GM12878 (cell line): ENCODE data around the gene GPBAR1. TPM values are rescaled to one million over a fixed set of nuclear protein-coding genes. Genes with fewer than 3 reads are reported as not detected.

Source experiments
- ATAC-seq: fragments of 200-7000 bp; cut with Tn5 transposase; 3 replicates; pipeline ENCODE4 v1.9.1; 2020; ENCODE audit warnings: mild to moderate bottlenecking, moderate library complexity
- BruUV-seq: library from RNA; stranded (reverse); fragments of 400-500 nt; replicated peaks from 2 replicates; lab custom pipeline; 2021; lab: Mats Ljungman, UMichigan
- CTCF ChIA-PET: fragments of 300-600 bp; sonication (Branson Sonifier 250); formaldehyde crosslinking; extraction: SDS; loops from one replicate; lab custom pipeline; 2021; ENCODE audit warnings: inconsistent platforms; lab: Yijun Ruan, JAX
- POLR2A ChIA-PET: fragments of 350-600 bp; formaldehyde crosslinking; extraction: SDS; loops from one replicate; lab custom pipeline; 2021; ENCODE audit warnings: inconsistent platforms; lab: Charles Lee
- RAD21 ChIA-PET: fragments of 300-600 bp; sonication (Branson Sonifier 250); formaldehyde crosslinking; loops from one replicate; lab custom pipeline; 2023; ENCODE audit warnings: antibody characterized with exemption; ENCODE audit not compliant: unreplicated experiment; lab: Charles Lee
- SMC1A ChIA-PET: fragments of 300-600 bp; sonication (Branson Sonifier 250); formaldehyde crosslinking; loops from one replicate; lab custom pipeline; 2023; ENCODE audit not compliant: unreplicated experiment, uncharacterized antibody; lab: Charles Lee
- DNase-seq: peaks from one replicate; pipeline ENCODE4 v3.0.0-alpha.2; 2011; ENCODE audit warnings: low read depth, low spot score
- FAIRE-seq: peaks from 3 replicates; lab custom pipeline; 2011; peaks lifted over from hg19 to GRCh38; lab: Jason Lieb, UNC
- H2AFZ ChIP-seq: 2 replicates; pipeline ENCODE4 v1.6.0; 2011; ENCODE audit warnings: low read depth, low read length, control low read depth; ENCODE audit not compliant: control insufficient read depth
- H3K27ac ChIP-seq: 2 replicates; pipeline ENCODE4 v1.5.1; 2011; ENCODE audit warnings: control low read depth; ENCODE audit not compliant: control insufficient read depth, insufficient read depth
- H3K27me3 ChIP-seq, 2 experiments: replicated peaks in 1 of 2; 2 replicates each; pipeline versions ENCODE4 v1.6.0 to v1.6.1; 2011; ENCODE audit warnings: low read length in 1 of 2; ENCODE audit not compliant: control insufficient read depth in 2 of 2, insufficient read depth in 2 of 2
- H3K36me3 ChIP-seq, 2 experiments: 2 replicates each; pipeline ENCODE4 v1.5.1; 2011; ENCODE audit warnings: low read length in 1 of 2; ENCODE audit not compliant: control insufficient read depth in 2 of 2, insufficient read depth in 2 of 2
- H3K4me1 ChIP-seq: 2 replicates; pipeline ENCODE4 v1.6.1; 2011; ENCODE audit warnings: mild to moderate bottlenecking, low read length, moderate library complexity, mixed read lengths; ENCODE audit not compliant: control insufficient read depth, insufficient read depth
- H3K4me2 ChIP-seq: 2 replicates; pipeline ENCODE4 v1.6.0; 2011; ENCODE audit warnings: control low read depth; ENCODE audit not compliant: control insufficient read depth, insufficient read depth
- H3K4me3 ChIP-seq: fragments of 200-600 bp; sonication (generic); 2 replicates; pipeline ENCODE4 v1.5.1; 2016
- H3K79me2 ChIP-seq: 2 replicates; pipeline ENCODE4 v1.6.0; 2011; ENCODE audit warnings: low read length; ENCODE audit not compliant: control insufficient read depth, insufficient read depth
- H3K9ac ChIP-seq: 2 replicates; pipeline ENCODE4 v1.8.0; 2011; ENCODE audit warnings: low read length, control low read depth, mixed read lengths; ENCODE audit not compliant: control insufficient read depth, insufficient read depth
- H3K9me3 ChIP-seq: replicated peaks from 3 replicates; pipeline ENCODE4 v1.5.1; 2011; ENCODE audit warnings: mild to moderate bottlenecking, low read length; ENCODE audit not compliant: control insufficient read depth, insufficient read depth
- H4K20me1 ChIP-seq: 2 replicates; pipeline ENCODE4 v1.6.0; 2011; ENCODE audit not compliant: control insufficient read depth, insufficient read depth
- ATF7 ChIP-seq: fragments of 450-650 bp; IDR thresholded peaks from 2 replicates; pipeline ENCODE4 v1.6.1; 2016; ENCODE audit warnings: low read depth, mild to moderate bottlenecking
- BHLHE40 ChIP-seq, 2 experiments: fragments of 450-650 bp in 1 of 2; IDR thresholded peaks; 2 replicates each; pipeline ENCODE4 v1.6.1; 2011 to 2017; ENCODE audit warnings: low read depth in 2 of 2, borderline replicate concordance in 1 of 2, improper control_type of control experiment in 1 of 2, low read length in 1 of 2, mild to moderate bottlenecking in 1 of 2
- CBX5 ChIP-seq: sonication (generic); IDR thresholded peaks from 2 replicates; pipeline ENCODE4 v1.6.1; 2016; ENCODE audit warnings: low read depth, moderate library complexity, mild to moderate bottlenecking, inconsistent platforms
- HDAC2 ChIP-seq: fragments of 200-600 bp; sonication (generic); IDR thresholded peaks from 2 replicates; pipeline ENCODE4 v1.6.1; 2017
- HDGF ChIP-seq: fragments of 450-650 bp; IDR thresholded peaks from 2 replicates; pipeline ENCODE4 v1.6.1; 2016; ENCODE audit warnings: antibody characterized with exemption
- MTA2 ChIP-seq: fragments of 450-650 bp; IDR thresholded peaks from 2 replicates; pipeline ENCODE4 v1.6.1; 2016; ENCODE audit warnings: low read depth, mild to moderate bottlenecking, moderate library complexity
- MTA3 ChIP-seq: IDR thresholded peaks from 2 replicates; pipeline ENCODE4 v1.6.1; 2012; ENCODE audit warnings: low read length, inconsistent platforms, borderline replicate concordance
- MXI1 ChIP-seq: fragments of 150-350 bp; IDR thresholded peaks from 2 replicates; pipeline ENCODE4 v1.6.1; 2011; ENCODE audit warnings: low read depth, mild to moderate bottlenecking, inconsistent platforms, low read length, improper control_type of control experiment
- NBN ChIP-seq: fragments of 450-650 bp; IDR thresholded peaks from 2 replicates; pipeline ENCODE4 v1.6.1; 2016
- NFIC ChIP-seq: IDR thresholded peaks from 2 replicates; pipeline ENCODE4 v1.6.1; 2012; ENCODE audit warnings: low read depth, mild to moderate bottlenecking, inconsistent platforms, low read length, moderate library complexity
- NR2F1 ChIP-seq: fragments of 450-650 bp; conservative IDR thresholded peaks from 2 replicates; pipeline ENCODE4 v1.6.1; 2017; ENCODE audit warnings: mild to moderate bottlenecking
- NRF1 ChIP-seq: conservative IDR thresholded peaks from 2 replicates; pipeline ENCODE4 v1.6.1; 2011; ENCODE audit warnings: mild to moderate bottlenecking, low read depth, low read length, improper control_type of control experiment
- POLR2A ChIP-seq: IDR thresholded peaks from 2 replicates; pipeline ENCODE4 v1.6.1; 2011; ENCODE audit warnings: low read depth, mild to moderate bottlenecking, low read length
- RCOR1 ChIP-seq: conservative IDR thresholded peaks from 2 replicates; pipeline ENCODE4 v1.6.1; 2012; ENCODE audit warnings: low read depth, low read length, improper control_type of control experiment
- SMARCA5 ChIP-seq: fragments of 450-650 bp; IDR thresholded peaks from 2 replicates; pipeline ENCODE4 v1.6.1; 2017; ENCODE audit warnings: mild to moderate bottlenecking
- WRNIP1 ChIP-seq: IDR thresholded peaks from 2 replicates; pipeline ENCODE4 v1.6.1; 2011; ENCODE audit warnings: low read depth, low read length, improper control_type of control experiment, borderline replicate concordance
- ZNF207 ChIP-seq: fragments of 450-650 bp; IDR thresholded peaks from 2 replicates; pipeline ENCODE4 v1.6.1; 2014; ENCODE audit warnings: antibody characterized with exemption, mild to moderate bottlenecking, borderline replicate concordance
- ZSCAN29 ChIP-seq: fragments of 450-650 bp; IDR thresholded peaks from 2 replicates; pipeline ENCODE4 v1.6.1; 2017; ENCODE audit warnings: mild to moderate bottlenecking, moderate library complexity
- WGBS: methylation state at CpG from one replicate; pipeline ENCODE4 v1.1.6; 2016; ENCODE audit warnings: low lambda C conversion rate; ENCODE audit not compliant: insufficient replicate concordance, insufficient coverage; ENCODE audit errors: missing lambda C conversion rate; 5-methylcytosine and 5-hydroxymethylcytosine counted together
- in situ Hi-C: fragments of 300-500 bp; cut with MboI; formaldehyde crosslinking; loops from 9 replicates; pipeline ENCODE4 v1.14.3; 2018; ENCODE audit warnings: mixed read lengths
- intact Hi-C: fragments of 100-400 bp; cut with micrococcal nuclease; formaldehyde crosslinking; loops from one replicate; pipeline ENCODE4 v1.14.2; 2022; ENCODE audit not compliant: unreplicated experiment
- polyA plus RNA-seq, 11 experiments: library from polyadenylated mRNA; depleted of rRNA in 4 of 11; unstranded in 6 of 11; stranded (reverse) in 5 of 11; fragments of >200 nt; fragmentation: Nextera tagmentation in 4 of 11; fragmentation: Illumina TruSeq in 1 of 11; extraction: Ambion mirVana in 4 of 11; extraction: Trizol in 1 of 11; gene quantifications; 1 replicate in 1 of 11; 2 replicates in 10 of 11; pipeline versions ENCODE4 v1.2.1 to v1.2.3, GENCODE V29; 2011 to 2016; ENCODE audit warnings: inconsistent platforms in 2 of 11, missing spikeins in 2 of 11, low read depth in 1 of 11
- total RNA-seq, 4 experiments: library from RNA; depleted of rRNA in 3 of 4; stranded (reverse); fragments of >200 nt in 3 of 4; fragmentation: Illumina TruSeq in 1 of 4; extraction: Trizol in 1 of 4; gene quantifications; 2 replicates each; pipeline versions ENCODE4 v1.2.1 to v1.2.3, GENCODE V29; 2013 to 2021

The GPBAR1 gene
- total and polyA plus RNA-seq, 10 of the 15 experiments (the other 5 are each of a cell fraction or from before 2014, with no cell fraction given) = 0.03 to 0.36 (median 0.11) TPM; not detected in 3

DNA sequence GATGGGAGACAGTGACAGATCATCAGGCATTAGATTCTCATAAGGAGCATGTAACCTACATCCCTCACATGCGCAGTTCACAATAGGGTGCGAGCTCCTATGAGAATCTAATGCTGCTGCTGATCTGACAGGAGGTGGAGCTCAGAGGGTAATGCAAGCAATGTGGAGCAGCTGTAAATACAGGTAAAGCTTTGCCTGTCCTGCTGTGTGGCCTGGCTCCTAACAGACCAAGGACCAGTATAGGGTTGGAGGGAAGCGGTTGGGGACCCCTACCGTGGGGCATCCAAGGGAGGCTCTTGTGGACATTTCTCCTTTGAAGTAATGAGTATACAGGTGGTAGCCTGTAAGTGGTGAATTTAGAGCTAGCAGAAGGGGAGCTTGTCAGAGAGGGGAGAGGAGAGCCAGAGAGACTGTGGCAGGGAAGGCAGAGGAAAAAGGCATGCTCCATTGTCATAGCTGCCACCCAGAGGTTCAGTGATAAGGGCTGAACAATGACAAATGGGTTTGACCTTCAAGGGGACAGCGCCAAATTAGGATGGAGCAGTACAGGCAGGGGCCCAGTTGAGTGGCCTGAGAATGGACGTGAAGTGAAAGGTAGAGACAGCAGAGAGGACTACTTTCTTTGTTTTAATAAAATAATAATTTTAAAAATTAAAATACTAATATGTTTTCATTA, 46.7 kb downstream of the GPBAR1 start:
- Histone ChIP-seq H3K9ac (no peak overlapping the region), H3K9me3 (no peaks in the 10 kb centered on the region), H2AFZ (no peak overlapping the region), H3K36me3 (no peaks in the 10 kb centered on the region), H3K4me3 (no peak overlapping the region)
- ATAC-seq = 0 out of 3 replicates have a peak, but pooled peaks have one; percentile 15
- no peak for DNase-seq
- ChIA-PET CTCF (interaction anchor here (1.4 to 8.5 kb wide), 6 partner anchors 14 to 87 kb away, joined by 3 to 138 read pairs (median 6); partner anchors contain the start of genes CATIP and TMBIM1), SMC1A (interaction anchor here (0.7 to 2.5 kb wide), 9 partner anchors 9 to 86 kb away, joined by 3 to 9 read pairs (median 3); partner anchors contain the start of genes CATIP and TMBIM1)
- BruUV-seq = no TSS peak
- intact Hi-C loops = no loop called here
- in situ Hi-C loops = no loop called here
- no peak for TF ChIP-seq BHLHE40 (IDR thresholded peaks at IDR 0.05; ENCODE audit: borderline replicate concordance in 1 of 2, low read depth in 2 of 2, low read length in 1 of 2)
- TF ChIP-seq MXI1 = no peak
- TF ChIP-seq MTA2 = no peak
- no peak for TF ChIP-seq RCOR1
- no peak for TF ChIP-seq NR2F1
- no peak for TF ChIP-seq ZSCAN29
- no peak for TF ChIP-seq NRF1
- TF ChIP-seq ATF7 = no peak
- no peak for TF ChIP-seq CBX5
- TF ChIP-seq ZNF207 = no peak
- TF ChIP-seq WRNIP1 = no peak
- TF ChIP-seq NFIC = no peak
- no peak for TF ChIP-seq NBN
- no peak for TF ChIP-seq HDAC2
- no peak for TF ChIP-seq POLR2A
- TF ChIP-seq HDGF = no peak
- no peak for TF ChIP-seq SMARCA5
- TF ChIP-seq MTA3 = no peak
- TF ChIP-seq, all 136 proteins: peak for 0
- FAIRE-seq = no peak
- Histone ChIP-seq H3K27me3 (no peaks in the 10 kb centered on the region), H3K4me1 (no peaks in the 10 kb centered on the region), H3K4me2 (no peak overlapping the region), H3K27ac (no peak overlapping the region), H4K20me1 (no peaks in the 10 kb centered on the region), H3K79me2 (no peaks in the 10 kb centered on the region)
- 54% methylated on average over 6 of the region's 6 CpGs for WGBS
- ChIA-PET POLR2A (interaction anchor here (0.5 kb wide), 1 partner anchor 14 kb away, joined by 7 read pairs; no protein-coding TSS in a partner anchor), RAD21 (interaction anchor here (1.1 to 2.0 kb wide), 3 partner anchors 10 to 86 kb away, joined by 3 to 5 read pairs (median 5); no protein-coding TSS in a partner anchor)
